B cell (primary cell): ENCODE data around the gene FADS2. TPM values are rescaled to one million over a fixed set of nuclear protein-coding genes. Genes with fewer than 3 reads are reported as not detected.

Experiments
- ATAC-seq: fragments of 200-7000 bp; cut with Tn5 transposase; one replicate; pipeline ENCODE4 v1.10.0; 2021; ENCODE audit warnings: low read depth, mild to moderate bottlenecking, moderate number of reproducible peaks, moderate library complexity
- CTCF ChIA-PET: fragments of 350-600 bp; sonication (Branson Sonifier 250); formaldehyde crosslinking; loops from one replicate; lab custom pipeline; 2021; ENCODE audit warnings: antibody characterized with exemption, inconsistent platforms; lab: Charles Lee
- POLR2A ChIA-PET: fragments of 350-600 bp; sonication (Branson Sonifier 250); formaldehyde crosslinking; loops from one replicate; lab custom pipeline; 2021; ENCODE audit warnings: antibody characterized with exemption; lab: Charles Lee
- DNase-seq: peaks from one replicate; pipeline ENCODE4 v3.0.0; 2013
- H2AFZ ChIP-seq: 2 replicates; pipeline ENCODE4 v1.6.1; 2012; ENCODE audit warnings: mild to moderate bottlenecking, low read depth, low read length; ENCODE audit not compliant: insufficient read depth, poor library complexity, severe bottlenecking
- H3K27ac ChIP-seq, 2 donors: 1 replicate in 1 of 2; 2 replicates in 1 of 2; pipeline ENCODE4 v1.5.1; 2012 to 2013; ENCODE audit warnings: low read length in 2 of 2, mild to moderate bottlenecking in 2 of 2, moderate library complexity in 1 of 2
- H3K27me3 ChIP-seq, 4 experiments: fragments of 200-600 bp in 1 of 4; sonication (generic) in 1 of 4; replicated peaks in 1 of 4; 1 replicate in 2 of 4; 2 replicates in 2 of 4; pipeline versions ENCODE4 v1.6.1 to v1.7.0; 2013 to 2016; ENCODE audit warnings: low read length in 3 of 4, mild to moderate bottlenecking in 2 of 4, mixed read lengths in 1 of 4, moderate library complexity in 1 of 4; ENCODE audit not compliant: insufficient read depth in 4 of 4, control insufficient read depth in 3 of 4; ENCODE audit errors: control extremely low read depth in 1 of 4
- H3K36me3 ChIP-seq, 2 experiments: replicated peaks in 1 of 2; 1 replicate in 1 of 2; 2 replicates in 1 of 2; pipeline versions ENCODE4 v1.6.1 to v1.7.1; 2013; ENCODE audit warnings: low read length in 1 of 2; ENCODE audit not compliant: insufficient read depth in 2 of 2, control insufficient read depth in 1 of 2; ENCODE audit errors: control extremely low read depth in 1 of 2, extremely low read depth in 1 of 2
- H3K4me1 ChIP-seq, 2 donors: fragments of 200-600 bp in 1 of 2; sonication (generic) in 1 of 2; 1 replicate in 1 of 2; 2 replicates in 1 of 2; pipeline versions ENCODE4 v1.5.1 to v1.6.1; 2013 to 2017; ENCODE audit warnings: low read length in 2 of 2; ENCODE audit not compliant: control insufficient read depth in 2 of 2, insufficient read depth in 2 of 2
- H3K4me2 ChIP-seq: replicated peaks from 2 replicates; pipeline ENCODE3; 2012; ENCODE audit warnings: mild to moderate bottlenecking, low read depth, low read length; ENCODE audit not compliant: poor library complexity, severe bottlenecking
- H3K4me3 ChIP-seq, 5 experiments: fragments of 200-600 bp in 1 of 5; sonication (generic) in 1 of 5; 1 replicate in 3 of 5; 2 replicates in 2 of 5; pipeline versions ENCODE4 v1.5.1 to v1.7.0; 2011 to 2016; ENCODE audit warnings: low read length in 4 of 5, mild to moderate bottlenecking in 4 of 5, low read depth in 2 of 5, control low read depth in 1 of 5, moderate library complexity in 1 of 5; ENCODE audit not compliant: insufficient read depth in 1 of 5; ENCODE audit errors: control extremely low read depth in 1 of 5, extremely low read depth in 1 of 5
- H3K79me2 ChIP-seq: fragments of 200-600 bp; sonication (generic); one replicate; pipeline ENCODE4 v1.6.0; 2016; ENCODE audit warnings: low read length; ENCODE audit not compliant: control insufficient read depth, insufficient read depth
- H3K9ac ChIP-seq: fragments of 200-600 bp; sonication (generic); 2 replicates; pipeline ENCODE4 v1.6.1; 2017; ENCODE audit warnings: mild to moderate bottlenecking, low read length, moderate library complexity
- H3K9me3 ChIP-seq, 3 donors: one replicate each; pipeline versions ENCODE4 v1.6.1 to v1.7.1; 2013; ENCODE audit warnings: low read length in 2 of 3; ENCODE audit not compliant: control insufficient read depth in 2 of 3, insufficient read depth in 1 of 3; ENCODE audit errors: control extremely low read depth in 1 of 3
- H4K20me1 ChIP-seq: 2 replicates; pipeline ENCODE4 v1.6.0; 2012; ENCODE audit warnings: mild to moderate bottlenecking, low read length; ENCODE audit not compliant: insufficient read depth, control insufficient read depth, poor library complexity, severe bottlenecking
- H3K27ac Mint-ChIP-seq: one replicate; pipeline ENCODE4 v1.8.0; 2021; ENCODE audit warnings: mixed read lengths
- H3K27me3 Mint-ChIP-seq: one replicate; pipeline ENCODE4 v1.8.0; 2021; ENCODE audit warnings: mixed read lengths
- H3K4me1 Mint-ChIP-seq: one replicate; pipeline ENCODE4 v1.8.0; 2021; ENCODE audit warnings: mixed read lengths
- H3K4me3 Mint-ChIP-seq: one replicate; pipeline ENCODE4 v1.8.0; 2021; ENCODE audit warnings: mixed read lengths
- H3K9me3 Mint-ChIP-seq: one replicate; pipeline ENCODE4 v1.8.0; 2022; ENCODE audit warnings: mixed read lengths; ENCODE audit not compliant: insufficient read depth
- CTCF ChIP-seq: fragments of 200-600 bp; IDR thresholded peaks from one replicate; pipeline ENCODE4 v1.8.0; 2022; ENCODE audit warnings: antibody characterized with exemption, mild to moderate bottlenecking
- EZH2 ChIP-seq: IDR thresholded peaks from 2 replicates; pipeline ENCODE4 v1.6.1; 2012; ENCODE audit warnings: borderline replicate concordance, low read depth, mild to moderate bottlenecking, moderate library complexity, low read length; ENCODE audit not compliant: insufficient read depth, poor library complexity, severe bottlenecking
- WGBS: methylation state at CpG from one replicate; pipeline ENCODE4 v1.1.5; 2013; ENCODE audit warnings: missing lambda C conversion rate; ENCODE audit not compliant: insufficient coverage; 5-methylcytosine and 5-hydroxymethylcytosine counted together
- intact Hi-C: fragments of 100-400 bp; cut with micrococcal nuclease; formaldehyde crosslinking; loops from one replicate; pipeline ENCODE4 v1.10.0; 2022
- polyA plus RNA-seq: library from polyadenylated mRNA; depleted of rRNA; stranded (reverse); fragments of >200 nt; gene quantifications from 2 replicates; pipeline ENCODE4 v1.2.3, GENCODE V29; 2012
- total RNA-seq, 2 donors: library from RNA; stranded (reverse); fragments of 120-200 nt in 1 of 2; gene quantifications; 1 replicate in 1 of 2; 2 replicates in 1 of 2; pipeline versions ENCODE4 v1.2.3 to v1.2.4, GENCODE V29; 2013 to 2022

The FADS2 gene
- total and polyA plus RNA-seq, 2 donors (not counting 1 experiment from before 2014, with no cell fraction given) = 1.5 to 5.9 TPM

- H3K27me3 ChIP-seq = peaks cover 0 to 3% (median 2%) of the 10 kb centered on the region in 4 experiments
- no peak overlapping the region for H3K27ac ChIP-seq
- peaks cover 21 to 34% of the 10 kb centered on the region in 2 donors for H3K4me1 ChIP-seq
- peaks cover 4% of the 10 kb centered on the region for H3K27me3 Mint-ChIP-seq
- H3K79me2 ChIP-seq = no peaks in the 10 kb centered on the region
- POLR2A ChIA-PET = no interaction called here
- H3K4me3 ChIP-seq = no peak overlapping the region
- H2AFZ ChIP-seq = no peak overlapping the region
- no peak overlapping the region for H3K9ac ChIP-seq
- no peaks in the 10 kb centered on the region for H3K36me3 ChIP-seq
- no peak for TF ChIP-seq CTCF
- TF ChIP-seq EZH2 = no peak
- peaks cover 0 to 6% (median 0%) of the 10 kb centered on the region in 3 donors for H3K9me3 ChIP-seq
- CTCF ChIA-PET = interaction anchor here (0.6 to 12.0 kb wide), 9 partner anchors 21 to 778 kb away, joined by 3 to 424 read pairs (median 71); partner anchors contain the start of gene BEST1
- WGBS = 98% methylated on average over 10 of the region's 10 CpGs
- no peak for DNase-seq
- no peak overlapping the region for H3K27ac Mint-ChIP-seq
- H3K4me3 Mint-ChIP-seq = no peak overlapping the region
- H3K9me3 Mint-ChIP-seq = no peaks in the 10 kb centered on the region
- H4K20me1 ChIP-seq = no peaks in the 10 kb centered on the region
- intact Hi-C loops = no loop called here
- no peak for ATAC-seq
- H3K4me1 Mint-ChIP-seq = peaks cover 21% of the 10 kb centered on the region
- no peak overlapping the region for H3K4me2 ChIP-seq
These were observed 73.3 kb downstream of the FADS2 start for GRCh38 chr11:61901397-61901796.

- TF ChIP-seq EZH2 = no peak
- no peak for TF ChIP-seq CTCF
These were observed 74.2 kb downstream of the FADS2 start for GRCh38 chr11:61902313-61902712.

More at GRCh38 chr11:61902313-61902712, 74.2 kb downstream of the FADS2 start:
- Histone ChIP-seq H2AFZ (no peak overlapping the region), H3K27me3 (peaks cover 0 to 3% (median 2%) of the 10 kb centered on the region in 4 experiments), H3K4me1 (peaks cover 21 to 36% of the 10 kb centered on the region in 2 donors), H3K36me3 (no peaks in the 10 kb centered on the region), H3K4me3 (no peak overlapping the region), H4K20me1 (no peaks in the 10 kb centered on the region), H3K4me2 (no peak overlapping the region), H3K79me2 (no peaks in the 10 kb centered on the region), H3K27ac (no peak overlapping the region), H3K9me3 (peaks cover 0 to 6% (median 0%) of the 10 kb centered on the region in 3 donors), H3K9ac (no peak overlapping the region)
- CTCF ChIA-PET = interaction anchor here (1.3 to 12.0 kb wide), 5 partner anchors 22 to 203 kb away, joined by 3 to 424 read pairs (median 165); partner anchors contain the start of gene BEST1
- POLR2A ChIA-PET = no interaction called here
- WGBS = 100% methylated on average over 3 of the region's 11 CpGs
- no peak overlapping the region for H3K27ac Mint-ChIP-seq
- DNase-seq = no peak
- H3K27me3 Mint-ChIP-seq = peaks cover 4% of the 10 kb centered on the region
- no peak for ATAC-seq
- no peaks in the 10 kb centered on the region for H3K9me3 Mint-ChIP-seq
- H3K4me3 Mint-ChIP-seq = no peak overlapping the region
- intact Hi-C loops = no loop called here
- peaks cover 19% of the 10 kb centered on the region for H3K4me1 Mint-ChIP-seq
